Neural cell (in vitro differentiated cells): ENCODE data around the gene NR1H2.

Experiments used
- EP300 ChIP-seq: fragments of 450-650 bp; conservative IDR thresholded peaks from 2 replicates; pipeline ENCODE4 v1.6.1; 2014; ENCODE audit warnings: antibody characterized with exemption, mild to moderate bottlenecking, moderate library complexity; ENCODE audit not compliant: poor library complexity, severe bottlenecking
- EZH2 ChIP-seq: fragments of 200-600, 300-800 bp; shearing (Covaris generic), sonication (generic); IDR thresholded peaks from 2 replicates; pipeline ENCODE4 v1.6.1; 2014; ENCODE audit warnings: antibody characterized with exemption, low read length, borderline replicate concordance, mild to moderate bottlenecking; ENCODE audit not compliant: insufficient read depth, poor library complexity, severe bottlenecking
- MXI1 ChIP-seq: fragments of 450-650 bp; conservative IDR thresholded peaks from 2 replicates; pipeline ENCODE4 v1.6.1; 2014; ENCODE audit warnings: antibody characterized with exemption, mild to moderate bottlenecking; ENCODE audit not compliant: poor library complexity, severe bottlenecking
- TAF1 ChIP-seq: IDR thresholded peaks from 2 replicates; pipeline ENCODE4 v1.6.1; 2012; ENCODE audit warnings: low read depth
- TF ChIP-seq, protein P1 (sequence below): IDR thresholded peaks from 2 replicates; pipeline ENCODE4 v1.6.1; 2012; ENCODE audit warnings: borderline replicate concordance
- TF ChIP-seq, protein P2 (sequence below): fragments of 450-650 bp; IDR thresholded peaks from 2 replicates; pipeline ENCODE4 v1.5.1; 2014; ENCODE audit warnings: antibody characterized with exemption, mild to moderate bottlenecking, moderate library complexity; ENCODE audit not compliant: poor library complexity, severe bottlenecking

DNA sequence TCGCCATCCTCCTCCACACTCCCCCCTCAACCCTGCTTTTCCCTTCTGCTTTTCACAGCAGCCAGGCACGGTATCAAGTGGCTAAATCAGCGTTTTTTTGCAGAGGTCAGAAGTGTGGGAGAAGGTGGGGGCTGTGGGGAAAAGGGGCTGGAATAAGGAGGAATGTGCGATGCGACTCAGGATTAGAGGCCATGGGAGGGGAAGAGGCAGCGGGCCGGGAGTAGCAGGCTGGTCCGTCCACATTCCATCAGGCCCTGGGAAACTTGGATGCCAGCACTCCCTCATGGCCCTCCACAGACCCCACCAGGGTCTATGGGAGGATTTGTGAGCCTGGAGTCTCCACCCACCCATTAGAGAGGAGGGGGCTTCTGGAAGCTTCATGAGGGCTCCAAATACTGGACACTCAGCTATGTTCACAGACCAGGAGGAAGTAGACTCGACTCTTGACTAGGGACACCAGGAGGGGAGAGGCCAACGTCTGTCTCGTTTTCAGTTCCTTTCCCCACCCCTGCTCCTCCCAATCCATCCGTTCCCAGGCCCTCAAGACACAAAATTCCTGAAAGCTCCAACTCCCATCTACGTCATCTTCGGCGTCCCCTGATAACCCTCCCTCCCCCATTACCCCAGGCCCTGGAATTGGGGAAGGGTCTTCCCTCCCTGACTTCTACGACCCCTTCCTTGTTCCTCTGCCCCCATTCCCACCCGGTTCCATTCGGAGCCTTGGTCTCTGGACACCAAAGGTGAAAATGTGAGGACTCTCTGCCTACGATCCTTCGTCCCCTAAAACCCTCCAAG is 43.8 kb upstream of the NR1H2 start:
- TF ChIP-seq EZH2 (no peak), MXI1 (no peak), TAF1 (no peak), EP300 (no peak)
- TF ChIP-seq, protein P1, sequence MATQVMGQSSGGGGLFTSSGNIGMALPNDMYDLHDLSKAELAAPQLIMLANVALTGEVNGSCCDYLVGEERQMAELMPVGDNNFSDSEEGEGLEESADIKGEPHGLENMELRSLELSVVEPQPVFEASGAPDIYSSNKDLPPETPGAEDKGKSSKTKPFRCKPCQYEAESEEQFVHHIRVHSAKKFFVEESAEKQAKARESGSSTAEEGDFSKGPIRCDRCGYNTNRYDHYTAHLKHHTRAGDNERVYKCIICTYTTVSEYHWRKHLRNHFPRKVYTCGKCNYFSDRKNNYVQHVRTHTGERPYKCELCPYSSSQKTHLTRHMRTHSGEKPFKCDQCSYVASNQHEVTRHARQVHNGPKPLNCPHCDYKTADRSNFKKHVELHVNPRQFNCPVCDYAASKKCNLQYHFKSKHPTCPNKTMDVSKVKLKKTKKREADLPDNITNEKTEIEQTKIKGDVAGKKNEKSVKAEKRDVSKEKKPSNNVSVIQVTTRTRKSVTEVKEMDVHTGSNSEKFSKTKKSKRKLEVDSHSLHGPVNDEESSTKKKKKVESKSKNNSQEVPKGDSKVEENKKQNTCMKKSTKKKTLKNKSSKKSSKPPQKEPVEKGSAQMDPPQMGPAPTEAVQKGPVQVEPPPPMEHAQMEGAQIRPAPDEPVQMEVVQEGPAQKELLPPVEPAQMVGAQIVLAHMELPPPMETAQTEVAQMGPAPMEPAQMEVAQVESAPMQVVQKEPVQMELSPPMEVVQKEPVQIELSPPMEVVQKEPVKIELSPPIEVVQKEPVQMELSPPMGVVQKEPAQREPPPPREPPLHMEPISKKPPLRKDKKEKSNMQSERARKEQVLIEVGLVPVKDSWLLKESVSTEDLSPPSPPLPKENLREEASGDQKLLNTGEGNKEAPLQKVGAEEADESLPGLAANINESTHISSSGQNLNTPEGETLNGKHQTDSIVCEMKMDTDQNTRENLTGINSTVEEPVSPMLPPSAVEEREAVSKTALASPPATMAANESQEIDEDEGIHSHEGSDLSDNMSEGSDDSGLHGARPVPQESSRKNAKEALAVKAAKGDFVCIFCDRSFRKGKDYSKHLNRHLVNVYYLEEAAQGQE = no peak
- TF ChIP-seq, protein P2, sequence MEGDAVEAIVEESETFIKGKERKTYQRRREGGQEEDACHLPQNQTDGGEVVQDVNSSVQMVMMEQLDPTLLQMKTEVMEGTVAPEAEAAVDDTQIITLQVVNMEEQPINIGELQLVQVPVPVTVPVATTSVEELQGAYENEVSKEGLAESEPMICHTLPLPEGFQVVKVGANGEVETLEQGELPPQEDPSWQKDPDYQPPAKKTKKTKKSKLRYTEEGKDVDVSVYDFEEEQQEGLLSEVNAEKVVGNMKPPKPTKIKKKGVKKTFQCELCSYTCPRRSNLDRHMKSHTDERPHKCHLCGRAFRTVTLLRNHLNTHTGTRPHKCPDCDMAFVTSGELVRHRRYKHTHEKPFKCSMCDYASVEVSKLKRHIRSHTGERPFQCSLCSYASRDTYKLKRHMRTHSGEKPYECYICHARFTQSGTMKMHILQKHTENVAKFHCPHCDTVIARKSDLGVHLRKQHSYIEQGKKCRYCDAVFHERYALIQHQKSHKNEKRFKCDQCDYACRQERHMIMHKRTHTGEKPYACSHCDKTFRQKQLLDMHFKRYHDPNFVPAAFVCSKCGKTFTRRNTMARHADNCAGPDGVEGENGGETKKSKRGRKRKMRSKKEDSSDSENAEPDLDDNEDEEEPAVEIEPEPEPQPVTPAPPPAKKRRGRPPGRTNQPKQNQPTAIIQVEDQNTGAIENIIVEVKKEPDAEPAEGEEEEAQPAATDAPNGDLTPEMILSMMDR = no peak
